ENCODE results near the gene RPAP2. TPM values are rescaled to one million over a fixed set of nuclear protein-coding genes. Genes with fewer than 3 reads are reported as not detected.
A peak's percentile ranks its signal among the peaks of the same experiment; 100 is the strongest.

The RPAP2 gene
- total RNA-seq, 1 experiment from 2014 or later: 19.8 TPM

GRCh38 chr1:92446546-92446945 lies 147.7 kb downstream of the RPAP2 start (continued):
- no peak for TF ChIP-seq ZNF532 (CRISPR knock-in tag; IDR thresholded peaks at IDR 0.05; ENCODE audit: borderline replicate concordance)

- no peak for TF ChIP-seq NFE2L1 (CRISPR knock-in tag; IDR thresholded peaks at IDR 0.05)
- no peak for TF ChIP-seq ETV6 (CRISPR knock-in tag; IDR thresholded peaks at IDR 0.05)
- TF ChIP-seq ZNF532 (CRISPR knock-in tag; IDR thresholded peaks at IDR 0.05; ENCODE audit: borderline replicate concordance): no peak
- Mint-ChIP-seq H3K4me1 (peaks cover 16% of the 10 kb centered on the region), H3K27ac (no peak overlapping the region), H3K27me3 (ENCODE audit: low read depth) (no peaks in the 10 kb centered on the region; the same call in 1 of the 2 replicates), H3K36me3 (no peaks in the 10 kb centered on the region), H3K4me3 (no peak overlapping the region), H3K9me3 (peaks cover 5% of the 10 kb centered on the region; the same call in 1 of the 2 replicates)
- ChIA-PET POLR2A (no interaction called here), CTCF (interaction anchor here (0.7 kb wide), 1 partner anchor 40 kb away, joined by 4 read pairs; no protein-coding TSS in a partner anchor)
- ATAC-seq: peak; percentile 88
- peak; percentile 20 for DNase-seq (ENCODE audit: low spot score)
Measured at GRCh38 chr1:92447033-92447681, 148.3 kb downstream of the RPAP2 start.

GRCh38 chr1:92447976-92448375 lies 149.1 kb downstream of the RPAP2 start:
- no peak for DNase-seq (ENCODE audit: low spot score)
- H3K4me1 Mint-ChIP-seq: peaks cover 12% of the 10 kb centered on the region
- H3K4me3 Mint-ChIP-seq: no peak overlapping the region
- H3K9me3 Mint-ChIP-seq: peaks cover 5% of the 10 kb centered on the region; the same call in 1 of the 2 replicates
- ATAC-seq: no peak
- CTCF ChIA-PET: no interaction called here
- POLR2A ChIA-PET: no interaction called here
- no peaks in the 10 kb centered on the region for H3K36me3 Mint-ChIP-seq
- no peak for TF ChIP-seq AFF4 (CRISPR knock-in tag; IDR thresholded peaks at IDR 0.05; ENCODE audit: borderline replicate concordance)
- no peak for TF ChIP-seq E2F1 (CRISPR knock-in tag; IDR thresholded peaks at IDR 0.05)
- no peak for TF ChIP-seq EMX1 (CRISPR knock-in tag; IDR thresholded peaks at IDR 0.05)
- no peak overlapping the region for H3K27ac Mint-ChIP-seq
- no peaks in the 10 kb centered on the region; the same call in 1 of the 2 replicates for H3K27me3 Mint-ChIP-seq (ENCODE audit: low read depth)

Other genes with a start within 250 kb of the RPAP2 start
- gene SETSIP, start 223.6 kb upstream of the RPAP2 start, total RNA-seq (2021): 0.25 TPM in 1 of 3 replicates, not detected in the others
- gene BTBD8, start 218.7 kb upstream of the RPAP2 start, total RNA-seq (2021): 3.7 to 4.6 TPM (median 4.5 TPM) in 3 replicates
- not detected in 3 replicates for gene C1orf146, start 81.1 kb upstream of the RPAP2 start, total RNA-seq (2021)
- 20.4 to 20.9 TPM (median 20.4 TPM) in 3 replicates for gene GLMN, start 72 bp upstream of the RPAP2 start, total RNA-seq (2021)
- gene GFI1, start 187.9 kb downstream of the RPAP2 start, total RNA-seq (2021): 0.18 to 0.46 TPM (median 0.35 TPM) in 3 replicates

Data from WTC11 (cell line).